HG03060 (cell line): Measurements from ENCODE around the gene TMIE.

ENCODE experiments used
- ATAC-seq: cut with Tn5 transposase; IDR thresholded peaks from one replicate; pipeline ENCODE4 v1.9.1; 2021; ENCODE audit warnings: low read depth, moderate number of reproducible peaks; ENCODE audit not compliant: unreplicated experiment

Gene TMIE

DNA sequence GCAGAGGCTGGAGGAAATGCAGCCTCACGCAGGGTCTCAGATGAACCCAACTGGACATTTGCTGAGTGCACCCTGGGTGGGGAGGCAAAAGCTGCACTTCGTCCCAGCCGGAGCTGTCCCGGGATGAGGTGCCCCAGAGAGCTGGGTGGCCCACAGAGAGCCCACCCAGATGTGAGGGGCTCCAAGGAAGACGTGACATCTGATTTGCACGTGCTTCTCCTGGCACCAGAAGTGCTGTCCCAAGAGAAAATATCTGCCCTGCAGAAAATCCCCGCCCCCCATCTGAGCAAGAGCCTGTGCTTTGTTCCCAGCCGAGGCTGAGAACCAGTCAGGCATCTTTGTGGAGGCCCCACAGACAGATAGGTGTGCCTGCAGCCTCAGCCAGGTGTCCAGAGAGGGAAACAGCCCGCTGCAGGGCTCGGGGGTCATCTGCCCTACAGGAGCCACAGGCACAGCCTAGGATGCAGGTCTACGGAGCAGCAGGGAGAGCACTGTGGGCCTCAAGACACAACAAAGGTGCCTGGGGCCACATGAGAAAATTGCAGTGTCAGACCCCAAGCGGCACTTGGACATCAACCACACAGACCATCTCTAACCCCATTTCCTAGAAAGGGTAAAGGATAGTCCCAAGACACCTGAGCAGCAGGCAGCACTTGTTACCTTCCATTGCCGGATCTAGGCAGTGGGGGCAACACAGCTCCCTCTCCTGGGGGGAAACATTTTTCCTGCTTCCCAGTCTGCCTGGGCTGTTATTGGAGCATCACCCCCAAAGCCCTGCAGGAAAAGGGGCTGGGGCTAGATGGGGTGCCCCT lies 5.8 kb downstream of the TMIE start:
- ATAC-seq, result no peak

- ATAC-seq, result no peak
Observed at GRCh38 chr3:46707601-46708011, 6.4 kb downstream of the TMIE start.

GRCh38 chr3:46708401-46709156 lies 7.4 kb downstream of the TMIE start:
- no peak for ATAC-seq

- no peak for ATAC-seq
Observed at GRCh38 chr3:46709157-46709654, 8.0 kb downstream of the TMIE start.

DNA sequence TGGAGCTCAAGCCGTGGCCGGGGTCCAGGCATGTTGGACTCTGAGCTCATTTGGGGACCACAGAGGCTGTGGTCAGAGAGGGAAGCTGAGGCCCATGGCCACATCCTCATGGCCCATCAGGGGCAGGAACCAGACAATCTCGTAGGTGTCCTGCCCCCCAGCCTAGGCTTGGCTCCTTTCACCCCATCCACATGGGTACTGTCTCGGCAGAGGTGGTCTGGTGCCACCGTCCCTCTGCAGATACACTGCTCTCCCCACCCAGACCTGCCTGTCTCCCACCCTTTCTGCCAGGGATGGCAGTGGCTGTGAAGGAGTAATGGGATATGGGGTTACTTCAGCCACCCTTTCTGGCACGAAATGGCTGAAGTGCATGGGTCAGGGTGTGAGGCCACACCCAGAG lies 8.5 kb downstream of the TMIE start:
- ATAC-seq, result no peak

- no peak for ATAC-seq
Observed at GRCh38 chr3:46710229-46710628, 9.0 kb downstream of the TMIE start.

DNA sequence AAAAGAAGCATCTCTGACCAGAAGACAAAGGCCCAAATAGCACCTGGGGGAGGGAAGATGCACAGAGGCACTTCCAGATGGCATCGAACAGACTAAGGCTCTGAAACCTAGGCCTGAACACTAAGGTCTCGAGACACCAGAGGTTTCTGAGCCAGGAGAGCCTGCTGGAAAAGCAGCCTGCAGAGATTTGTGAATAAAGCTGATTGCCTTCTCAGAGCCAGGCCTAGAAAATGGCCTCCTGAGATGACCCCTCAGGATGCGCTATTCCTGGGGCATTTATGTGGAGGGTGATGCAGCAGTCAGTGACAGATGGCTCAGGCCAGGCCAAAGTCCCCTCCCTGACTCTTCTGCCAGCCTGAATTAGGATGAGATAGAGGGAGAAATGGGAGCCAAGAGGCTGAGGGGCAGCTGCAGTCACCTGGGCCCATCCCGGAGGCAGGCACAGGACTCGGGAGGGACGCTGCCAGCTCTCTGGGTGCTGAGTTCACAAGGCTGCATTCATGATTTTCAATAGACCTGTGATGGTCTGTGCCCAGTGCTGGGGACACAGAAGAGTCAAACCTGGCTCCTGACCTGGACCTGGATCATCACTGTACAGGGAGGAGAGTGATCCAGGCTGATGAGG lies 9.6 kb downstream of the TMIE start:
- no peak for ATAC-seq

- no peak for ATAC-seq
Observed at GRCh38 chr3:46711305-46711704, 10.1 kb downstream of the TMIE start.

GRCh38 chr3:46711760-46712159 lies 10.6 kb downstream of the TMIE start:
- ATAC-seq, result no peak

DNA sequence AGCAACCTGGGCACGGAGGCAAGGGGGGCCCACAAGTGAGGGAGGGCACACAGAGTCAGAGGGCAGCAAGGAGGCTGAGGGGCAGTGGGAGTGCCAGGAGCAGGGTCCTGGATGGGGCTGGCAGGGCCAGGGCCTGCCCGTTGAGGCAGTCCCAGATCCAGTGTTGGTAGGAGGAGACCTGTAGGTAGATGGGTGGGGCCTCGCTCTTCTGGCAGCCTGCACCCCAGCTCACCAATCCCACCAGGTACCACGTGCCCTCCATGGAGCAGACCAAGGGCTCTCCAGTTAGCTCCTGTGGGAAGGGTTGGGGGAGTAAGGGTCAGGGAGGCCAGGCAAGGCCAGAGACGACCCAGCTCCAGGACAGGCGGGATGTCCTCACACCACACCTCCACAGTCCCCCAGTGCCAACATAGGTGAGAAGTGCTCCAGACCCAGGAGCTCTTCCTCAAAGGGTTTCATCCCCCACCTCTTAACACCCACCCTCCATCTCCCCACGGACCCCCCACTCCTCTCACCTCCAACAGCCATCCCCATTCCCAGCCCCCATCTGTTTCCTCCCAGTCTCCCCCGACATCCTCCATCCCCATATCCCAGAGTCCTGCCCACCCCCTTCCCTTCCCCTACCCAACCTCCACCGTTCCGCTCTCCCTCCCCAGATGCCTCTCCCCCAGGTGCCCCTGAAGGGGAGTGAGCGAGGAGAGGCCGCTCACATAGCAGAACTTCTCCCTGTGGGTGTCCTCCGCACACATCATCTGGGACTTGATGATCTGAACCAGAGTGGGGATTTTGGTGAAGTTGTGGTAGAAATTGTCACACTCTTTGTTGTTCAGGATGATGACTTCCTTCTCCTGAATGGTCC lies 11.2 kb downstream of the TMIE start:
- ATAC-seq, result no peak

- no peak for ATAC-seq
Observed at GRCh38 chr3:46713050-46713897, 12.1 kb downstream of the TMIE start.

DNA sequence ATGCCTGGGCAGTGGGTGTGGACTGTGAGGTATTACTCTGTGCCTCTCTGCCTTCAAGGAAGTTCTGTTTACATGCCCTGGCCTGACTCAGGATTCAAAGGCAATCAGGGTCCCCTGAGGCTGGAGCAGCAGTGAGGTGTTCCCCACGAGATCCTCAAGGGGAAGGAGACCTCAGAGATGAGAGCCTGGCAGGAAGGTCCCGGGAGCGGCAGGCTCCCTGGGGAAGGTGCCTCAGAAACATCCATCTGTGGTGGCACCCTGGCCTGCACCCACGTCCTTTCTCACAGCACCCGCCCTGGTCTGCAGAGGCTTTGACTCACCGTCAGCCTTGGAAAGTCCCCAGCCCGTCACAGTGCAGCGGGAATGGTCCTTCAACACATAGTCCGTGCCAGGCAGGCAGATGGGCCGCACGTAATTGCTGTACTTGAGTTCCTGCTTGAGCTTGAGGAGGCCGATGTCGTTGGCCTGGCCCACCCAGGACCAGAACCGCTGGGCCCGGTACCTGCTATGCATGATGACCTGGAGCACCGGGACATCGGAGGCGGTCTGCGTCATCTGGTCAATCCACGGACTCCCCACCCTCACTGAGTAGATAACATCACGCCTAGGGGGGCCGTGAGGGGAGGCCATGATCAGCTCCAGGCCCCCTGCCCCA lies 12.8 kb downstream of the TMIE start:
- ATAC-seq, result no peak

- ATAC-seq, result no peak
Observed at GRCh38 chr3:46714728-46715506, 13.7 kb downstream of the TMIE start.

- ATAC-seq, result no peak
Observed at GRCh38 chr3:46715507-46716175, 14.4 kb downstream of the TMIE start.

GRCh38 chr3:46716461-46717441 lies 15.6 kb downstream of the TMIE start:
- no peak for ATAC-seq

- no peak for ATAC-seq
Observed at GRCh38 chr3:46717447-46718231, 16.4 kb downstream of the TMIE start, which contains the start of gene PRSS50. Gene PRSS50 (minus strand): TSS chr3:46717869. CDS start chr3:46717824, 45 bp downstream.
